Activated naive CD4-positive, alpha-beta T cell treated with anti-CD3 and anti-CD28 coated beads, Interleukin-2, amount 50 U/mL, for 24 hours (primary cell): Measurements from ENCODE around the gene COL4A6.
"Not testable (repeated sequence)": the region's sequence is repeated elsewhere in the genome, so short reads cannot be mapped to it uniquely, and the experiment has no call there.

Experiments used
- H3K27ac Mint-ChIP-seq: one replicate; pipeline ENCODE4 v1.8.0; 2021; ENCODE audit warnings: mild to moderate bottlenecking, mixed read lengths
- H3K27me3 Mint-ChIP-seq: one replicate; pipeline ENCODE4 v1.8.0; 2021; ENCODE audit warnings: mixed read lengths
- H3K36me3 Mint-ChIP-seq: one replicate; pipeline ENCODE4 v1.8.0; 2021; ENCODE audit warnings: mixed read lengths
- H3K4me1 Mint-ChIP-seq: one replicate; pipeline ENCODE4 v1.8.0; 2021; ENCODE audit warnings: mixed read lengths
- H3K4me3 Mint-ChIP-seq: one replicate; pipeline ENCODE4 v1.8.0; 2021; ENCODE audit warnings: mild to moderate bottlenecking, mixed read lengths
- H3K9me3 Mint-ChIP-seq: one replicate; pipeline ENCODE4 v1.8.0; 2021; ENCODE audit warnings: mixed read lengths

COL4A6 gene

DNA sequence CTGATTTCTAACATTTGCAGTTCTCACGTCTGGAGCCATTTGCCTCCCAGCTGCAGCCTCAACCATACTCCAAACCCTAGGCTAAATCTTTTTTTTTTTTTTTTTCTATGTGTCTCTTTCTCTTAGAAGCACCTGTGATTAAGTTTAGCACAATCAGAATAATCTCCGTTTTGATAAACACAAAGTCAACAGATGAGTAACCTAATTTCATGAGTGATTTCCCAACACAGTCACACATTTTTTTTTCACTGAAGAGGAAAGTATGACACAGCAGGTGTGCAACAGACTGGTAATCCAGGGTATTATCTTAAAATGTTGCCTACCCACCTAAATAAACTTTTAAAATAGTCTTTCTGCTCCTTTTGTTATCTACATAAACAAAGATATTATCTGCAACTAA is 62.6 kb downstream of the COL4A6 start:
- not testable (repeated sequence) for H3K9me3 Mint-ChIP-seq, H3K4me3 Mint-ChIP-seq, H3K27ac Mint-ChIP-seq, H3K36me3 Mint-ChIP-seq, H3K27me3 Mint-ChIP-seq, H3K4me1 Mint-ChIP-seq

DNA sequence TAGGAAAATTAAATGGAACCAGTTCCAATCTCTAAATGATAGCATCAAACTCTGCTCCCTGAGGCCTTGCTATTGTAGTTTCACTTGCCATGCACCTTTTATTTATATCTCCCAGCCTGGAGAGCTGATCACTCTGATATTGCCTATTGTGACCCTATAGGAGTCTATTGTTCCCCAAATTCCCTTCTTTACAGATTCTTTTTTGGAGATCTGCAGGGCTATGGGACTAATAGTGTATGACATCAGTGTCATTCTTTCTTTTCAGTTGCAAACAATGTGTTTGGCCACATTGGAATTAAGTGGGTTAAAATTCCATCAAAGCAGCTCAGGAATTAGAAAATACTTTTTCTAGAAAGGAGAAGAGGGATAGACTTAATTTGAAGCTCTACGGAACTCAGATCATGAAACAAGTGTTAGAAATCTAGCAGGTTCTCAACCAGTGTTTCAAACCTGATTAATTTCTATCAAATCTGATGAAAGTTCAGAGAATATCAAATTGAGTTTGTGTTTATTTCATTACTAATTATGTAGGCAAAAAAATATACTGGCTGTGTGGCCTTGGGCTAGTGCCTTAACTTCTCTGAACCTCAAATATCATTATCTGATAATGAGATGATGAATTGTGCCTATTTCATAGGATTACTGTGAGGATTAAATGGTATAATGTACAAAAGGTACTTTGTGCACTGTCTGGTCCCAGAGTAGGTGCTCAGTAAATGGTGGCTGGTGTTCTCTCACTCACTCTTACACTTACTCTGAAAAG is 71.4 kb downstream of the COL4A6 start:
- no peaks in the 10 kb centered on the region for H3K4me1 Mint-ChIP-seq
- no peaks in the 10 kb centered on the region for H3K9me3 Mint-ChIP-seq
- no peak overlapping the region for H3K4me3 Mint-ChIP-seq
- no peaks in the 10 kb centered on the region for H3K36me3 Mint-ChIP-seq
- H3K27ac Mint-ChIP-seq = no peak overlapping the region
- H3K27me3 Mint-ChIP-seq = no peaks in the 10 kb centered on the region

DNA sequence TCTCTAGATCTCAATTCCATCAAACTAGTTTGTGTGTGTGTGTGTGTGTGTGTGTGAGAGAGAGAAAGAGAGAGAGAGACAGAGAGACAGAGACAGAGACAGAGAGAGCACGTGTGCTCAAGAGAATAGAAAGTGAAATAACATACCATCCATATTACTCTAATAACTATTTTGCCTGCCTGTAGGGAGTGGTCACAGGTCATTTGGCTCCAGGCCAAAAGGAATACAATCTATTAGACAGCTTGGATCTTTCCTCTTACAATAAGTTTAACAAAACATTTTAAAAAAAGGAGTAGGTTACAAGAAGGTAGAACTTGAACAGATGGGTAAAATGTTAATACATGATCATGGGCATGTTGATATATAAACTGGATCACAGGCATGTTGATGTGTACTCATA is 76.2 kb downstream of the COL4A6 start:
- no peak overlapping the region for H3K4me3 Mint-ChIP-seq
- H3K36me3 Mint-ChIP-seq = no peaks in the 10 kb centered on the region
- H3K27me3 Mint-ChIP-seq = no peaks in the 10 kb centered on the region
- H3K9me3 Mint-ChIP-seq = no peaks in the 10 kb centered on the region
- H3K27ac Mint-ChIP-seq = no peak overlapping the region
- H3K4me1 Mint-ChIP-seq = no peaks in the 10 kb centered on the region

DNA sequence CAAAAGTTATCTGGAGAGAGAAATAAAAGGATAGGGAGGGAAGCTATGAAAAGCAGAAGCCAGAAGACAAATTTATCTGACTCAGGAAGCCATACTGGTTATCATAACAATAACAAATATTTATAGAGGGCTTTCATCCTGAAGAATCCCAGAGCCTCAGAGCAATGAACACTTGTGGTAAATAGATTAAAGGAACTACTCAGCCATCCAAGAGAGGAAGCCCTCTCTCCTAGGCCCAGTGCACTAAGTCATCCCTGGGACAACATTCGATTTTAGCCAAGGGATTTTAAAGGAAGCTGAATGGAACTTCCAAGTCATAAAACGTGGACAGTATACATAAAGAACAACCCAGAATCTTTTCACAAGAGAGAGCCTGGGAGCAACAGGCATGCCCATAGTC is 76.9 kb downstream of the COL4A6 start:
- H3K27ac Mint-ChIP-seq = no peak overlapping the region
- H3K4me3 Mint-ChIP-seq = no peak overlapping the region
- H3K36me3 Mint-ChIP-seq = no peaks in the 10 kb centered on the region
- H3K27me3 Mint-ChIP-seq = no peaks in the 10 kb centered on the region
- no peaks in the 10 kb centered on the region for H3K9me3 Mint-ChIP-seq
- H3K4me1 Mint-ChIP-seq = no peaks in the 10 kb centered on the region

DNA sequence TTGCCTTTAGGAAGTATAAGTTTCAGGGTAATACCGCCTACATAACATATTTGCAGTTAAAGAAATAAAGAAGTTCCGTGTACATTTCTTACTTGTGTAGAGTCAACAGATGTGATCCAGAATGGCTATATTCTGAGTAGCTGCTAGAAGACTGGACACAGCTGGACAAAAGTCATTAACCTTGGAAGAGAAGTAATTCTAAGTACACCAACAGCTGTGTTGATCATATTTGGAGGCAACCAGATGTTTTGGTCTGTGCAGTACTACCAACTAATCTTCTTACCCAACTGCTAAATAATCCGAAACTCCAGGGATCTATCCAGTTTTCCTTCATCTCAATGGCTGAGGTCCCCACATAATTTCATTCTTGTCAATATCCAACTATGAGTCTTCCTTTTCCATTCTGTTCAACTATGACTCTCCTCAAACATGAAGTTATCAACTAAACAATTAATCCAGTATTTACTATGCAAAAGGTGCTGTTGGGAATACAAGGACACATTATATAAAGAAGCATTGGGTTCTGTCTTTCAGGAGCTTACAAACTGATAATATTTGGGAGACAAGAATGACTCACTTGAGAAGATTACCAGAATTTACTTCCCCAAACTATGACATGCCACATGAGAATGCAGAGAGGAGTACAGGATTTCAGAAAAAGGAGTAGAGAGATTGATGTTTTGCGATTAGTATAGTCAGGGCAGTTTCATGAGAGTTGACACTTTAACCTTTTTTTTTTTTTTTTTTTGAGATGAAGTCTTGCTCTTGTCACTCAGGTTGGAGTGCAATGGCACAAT is 78.2 kb downstream of the COL4A6 start:
- no peaks in the 10 kb centered on the region for H3K9me3 Mint-ChIP-seq
- H3K4me1 Mint-ChIP-seq = no peaks in the 10 kb centered on the region
- H3K4me3 Mint-ChIP-seq = no peak overlapping the region
- no peak overlapping the region for H3K27ac Mint-ChIP-seq
- no peaks in the 10 kb centered on the region for H3K27me3 Mint-ChIP-seq
- no peaks in the 10 kb centered on the region for H3K36me3 Mint-ChIP-seq

DNA sequence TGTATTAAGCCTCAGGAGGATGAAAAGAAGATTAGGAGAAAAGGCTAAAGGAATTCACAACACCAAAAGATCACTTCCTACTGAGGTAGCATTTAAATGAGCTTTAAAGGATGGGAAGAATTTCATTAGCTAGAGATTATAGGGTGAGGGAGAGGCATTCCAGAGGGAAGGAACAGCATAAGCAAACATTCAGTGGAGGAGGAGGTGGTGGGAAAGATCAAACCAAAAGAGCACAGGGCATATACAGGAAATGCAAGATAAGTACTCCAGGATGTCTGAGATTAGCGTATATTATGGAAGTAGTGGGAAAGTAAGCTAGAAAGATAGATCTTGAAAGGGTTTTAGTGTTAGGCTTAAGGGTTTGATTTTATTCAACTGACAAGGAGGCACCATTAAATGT is 84.8 kb downstream of the COL4A6 start:
- H3K4me3 Mint-ChIP-seq = no peak overlapping the region
- no peaks in the 10 kb centered on the region for H3K27me3 Mint-ChIP-seq
- no peaks in the 10 kb centered on the region for H3K4me1 Mint-ChIP-seq
- H3K9me3 Mint-ChIP-seq = no peaks in the 10 kb centered on the region
- no peak overlapping the region for H3K27ac Mint-ChIP-seq
- no peaks in the 10 kb centered on the region for H3K36me3 Mint-ChIP-seq

DNA sequence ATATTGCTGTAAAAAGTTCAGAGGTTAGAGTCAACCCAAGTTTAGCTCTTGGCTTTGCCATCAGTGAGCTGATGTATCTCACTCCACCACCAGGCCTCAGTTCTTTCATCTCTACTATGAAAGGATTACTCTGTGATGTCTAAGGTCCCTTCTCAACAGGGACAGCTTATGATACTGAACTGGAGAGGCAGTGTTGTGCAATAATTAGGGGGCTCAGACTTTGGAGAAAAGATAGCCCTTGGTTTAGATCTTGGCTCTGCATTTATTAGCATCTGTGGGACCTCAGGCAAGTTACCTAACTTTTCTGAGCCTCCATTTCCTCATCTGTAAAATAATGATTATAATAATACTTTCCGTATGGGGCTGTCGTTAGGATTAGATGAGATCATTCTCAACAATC is 89.0 kb downstream of the COL4A6 start:
- no peak overlapping the region for H3K27ac Mint-ChIP-seq
- H3K4me1 Mint-ChIP-seq = no peaks in the 10 kb centered on the region
- no peaks in the 10 kb centered on the region for H3K36me3 Mint-ChIP-seq
- H3K9me3 Mint-ChIP-seq = no peaks in the 10 kb centered on the region
- H3K4me3 Mint-ChIP-seq = no peak overlapping the region
- H3K27me3 Mint-ChIP-seq = no peaks in the 10 kb centered on the region

DNA sequence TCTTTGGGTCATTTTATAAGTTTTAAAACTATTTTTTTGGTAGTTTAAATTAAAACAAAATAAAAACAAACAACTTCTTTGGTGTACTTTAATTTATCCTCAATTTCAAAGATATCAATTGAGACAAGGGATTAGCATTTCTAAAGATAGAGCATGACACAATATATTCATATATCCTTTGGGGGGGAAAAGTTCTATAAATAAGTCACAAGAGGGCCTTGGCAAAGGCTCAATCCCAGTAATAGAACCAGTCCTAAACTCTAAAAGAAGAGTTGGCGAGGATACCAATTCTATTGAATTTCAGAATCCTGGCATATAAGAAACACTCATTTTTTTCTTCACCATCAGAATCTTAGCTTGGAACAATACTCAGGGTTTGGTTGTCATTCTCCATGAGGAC is 89.7 kb downstream of the COL4A6 start:
- Mint-ChIP-seq H3K27me3 (no peaks in the 10 kb centered on the region), H3K9me3 (no peaks in the 10 kb centered on the region), H3K4me1 (no peaks in the 10 kb centered on the region), H3K27ac (no peak overlapping the region), H3K36me3 (no peaks in the 10 kb centered on the region), H3K4me3 (no peak overlapping the region)

DNA sequence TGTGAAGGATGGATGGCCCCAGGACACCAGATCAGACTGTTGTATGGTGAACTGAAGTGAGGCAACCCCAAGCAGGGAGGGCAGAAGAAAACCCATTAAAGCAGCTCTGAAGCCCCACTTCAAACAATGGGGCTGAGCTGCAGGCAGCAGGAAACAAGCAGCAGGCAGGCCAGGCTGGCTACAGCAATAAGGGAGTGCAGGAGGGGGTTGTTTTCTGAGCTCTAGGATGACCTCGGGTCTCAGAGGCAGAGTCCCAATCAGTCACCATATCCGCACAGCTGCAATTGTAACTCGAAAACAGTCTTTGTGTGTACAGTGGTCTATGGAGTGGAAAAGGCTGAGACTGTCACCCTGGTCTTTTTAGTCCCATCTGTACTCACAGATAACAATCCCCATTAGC is 90.4 kb downstream of the COL4A6 start:
- Mint-ChIP-seq H3K27ac (no peak overlapping the region), H3K27me3 (no peaks in the 10 kb centered on the region), H3K36me3 (no peaks in the 10 kb centered on the region), H3K4me1 (no peaks in the 10 kb centered on the region), H3K4me3 (no peak overlapping the region), H3K9me3 (no peaks in the 10 kb centered on the region)

DNA sequence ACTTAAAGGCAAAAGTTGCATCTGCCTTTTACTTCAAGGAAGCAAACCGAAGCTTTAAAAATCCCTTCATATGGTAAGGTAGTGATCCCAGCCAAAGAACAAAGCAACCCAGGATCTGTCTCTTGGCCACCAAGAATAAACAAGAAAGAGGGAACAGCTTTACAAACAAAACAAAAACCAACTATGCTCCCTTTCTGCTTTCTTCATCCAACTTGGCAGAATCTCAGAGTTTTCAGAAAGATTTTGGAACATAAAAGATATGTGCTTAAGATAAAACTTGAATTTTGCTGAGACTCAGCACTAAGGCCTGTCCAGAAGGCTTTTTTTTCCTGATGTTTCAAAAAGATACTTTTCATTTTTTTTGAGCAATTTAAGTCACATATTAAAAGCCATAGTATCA is 94.0 kb downstream of the COL4A6 start:
- Mint-ChIP-seq H3K4me1 (no peaks in the 10 kb centered on the region), H3K4me3 (no peak overlapping the region), H3K27ac (no peak overlapping the region), H3K27me3 (no peaks in the 10 kb centered on the region), H3K9me3 (no peaks in the 10 kb centered on the region), H3K36me3 (no peaks in the 10 kb centered on the region)

DNA sequence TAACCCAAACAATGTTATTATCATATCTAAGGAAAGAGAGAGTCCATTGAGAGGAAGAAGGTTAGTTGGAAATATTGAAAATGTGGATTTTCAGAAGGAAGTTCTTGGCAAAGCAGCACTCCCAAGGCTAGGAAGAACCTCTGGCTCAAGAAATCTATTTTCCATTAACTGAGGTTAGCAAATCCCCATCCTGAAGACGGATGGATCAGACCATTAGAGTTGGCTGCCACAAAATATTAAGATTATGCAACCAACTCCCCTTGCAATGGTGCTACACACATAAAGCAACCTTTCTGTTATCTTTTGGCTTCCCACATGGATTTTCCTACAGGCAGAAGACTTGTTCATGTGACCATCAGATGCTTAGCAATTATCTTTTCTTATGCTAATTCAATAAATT is 96.3 kb downstream of the COL4A6 start:
- no peaks in the 10 kb centered on the region for H3K4me1 Mint-ChIP-seq
- H3K9me3 Mint-ChIP-seq = no peaks in the 10 kb centered on the region
- no peaks in the 10 kb centered on the region for H3K36me3 Mint-ChIP-seq
- no peaks in the 10 kb centered on the region for H3K27me3 Mint-ChIP-seq
- no peak overlapping the region for H3K27ac Mint-ChIP-seq
- no peak overlapping the region for H3K4me3 Mint-ChIP-seq

DNA sequence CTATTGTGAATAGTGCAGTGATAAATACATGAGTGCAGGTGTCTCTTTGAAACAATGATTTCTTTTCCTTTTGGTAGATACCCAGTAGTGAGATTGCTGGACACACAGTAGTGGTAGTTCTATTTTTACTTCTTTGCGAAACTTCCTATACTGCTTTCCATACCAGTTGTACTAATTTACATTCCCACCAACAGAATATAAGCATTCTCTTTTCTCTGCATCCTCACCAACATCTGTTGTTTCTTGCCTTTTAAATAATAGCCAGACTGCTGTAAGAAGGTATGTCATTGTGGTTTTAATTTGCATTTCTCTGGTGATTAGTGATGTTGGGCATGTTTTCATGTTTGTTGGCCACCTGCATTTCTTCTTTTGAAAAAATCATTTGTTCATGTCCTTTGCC is 105.9 kb downstream of the COL4A6 start:
- H3K4me3 Mint-ChIP-seq = no peak overlapping the region
- H3K27me3 Mint-ChIP-seq = no peaks in the 10 kb centered on the region
- H3K9me3 Mint-ChIP-seq = no peaks in the 10 kb centered on the region
- no peaks in the 10 kb centered on the region for H3K36me3 Mint-ChIP-seq
- no peak overlapping the region for H3K27ac Mint-ChIP-seq
- H3K4me1 Mint-ChIP-seq = no peaks in the 10 kb centered on the region

DNA sequence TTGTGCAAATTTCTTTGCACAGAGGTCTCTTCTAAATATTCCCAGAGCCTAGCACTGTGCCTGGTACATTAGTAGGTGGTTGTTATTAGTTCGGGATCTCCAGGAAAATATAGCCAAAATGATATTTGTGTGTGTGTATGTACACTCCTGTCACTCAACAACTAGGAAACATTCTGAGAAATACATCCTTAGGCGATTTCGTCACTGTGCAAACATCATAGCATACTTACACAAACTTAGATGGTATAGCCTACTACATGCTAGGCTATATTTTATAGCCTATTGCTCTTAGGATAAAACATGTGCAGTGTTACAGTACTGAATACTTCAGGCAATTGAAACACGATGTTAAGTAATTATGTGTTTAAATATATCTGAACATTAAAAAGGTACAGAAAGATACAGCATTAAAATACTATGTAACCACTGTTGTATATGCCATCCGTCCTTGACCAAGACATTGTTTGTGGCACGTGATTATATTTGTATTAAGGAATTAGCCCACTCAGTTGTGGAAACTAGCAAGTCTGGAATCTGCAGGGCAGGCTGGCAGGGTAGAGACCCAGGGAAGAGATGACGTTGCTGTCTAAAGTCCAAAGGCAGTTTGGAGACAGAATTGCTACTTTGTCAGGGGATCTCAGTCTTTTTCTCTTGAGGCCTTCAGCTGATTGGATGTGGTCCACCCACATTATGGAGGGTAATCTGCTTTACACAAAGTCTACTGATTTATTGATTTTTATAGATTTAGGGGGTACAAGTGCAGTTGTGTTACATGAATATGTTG is 106.9 kb downstream of the COL4A6 start:
- no peak overlapping the region for H3K27ac Mint-ChIP-seq

DNA sequence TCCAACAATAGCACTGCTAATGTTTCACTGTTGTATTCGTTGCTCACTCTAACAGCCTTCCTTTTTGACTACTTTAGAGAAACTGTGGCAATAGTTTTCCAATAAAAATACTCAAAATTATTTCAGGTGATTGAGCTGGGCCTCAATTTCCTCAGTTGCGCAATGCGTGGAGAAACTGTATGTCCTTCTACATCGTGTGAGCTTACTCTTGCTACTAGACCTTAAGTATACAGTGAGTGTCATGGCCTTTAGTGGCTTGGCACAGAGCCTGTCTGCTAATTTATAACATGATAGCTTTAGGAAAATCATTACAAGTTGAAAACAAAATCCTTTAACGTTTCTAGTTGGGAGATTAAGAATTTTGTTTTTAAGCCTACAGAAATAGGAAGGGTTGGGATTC is 114.5 kb downstream of the COL4A6 start:
- no peaks in the 10 kb centered on the region for H3K4me1 Mint-ChIP-seq
- no peaks in the 10 kb centered on the region for H3K36me3 Mint-ChIP-seq
- no peaks in the 10 kb centered on the region for H3K27me3 Mint-ChIP-seq
- H3K4me3 Mint-ChIP-seq = no peak overlapping the region
- no peaks in the 10 kb centered on the region for H3K9me3 Mint-ChIP-seq
- no peak overlapping the region for H3K27ac Mint-ChIP-seq

More for the DNA sequence above, 106.9 kb downstream of the COL4A6 start:
- no peaks in the 10 kb centered on the region for H3K9me3 Mint-ChIP-seq
- H3K4me3 Mint-ChIP-seq = no peak overlapping the region
- H3K27me3 Mint-ChIP-seq = no peaks in the 10 kb centered on the region
- no peaks in the 10 kb centered on the region for H3K36me3 Mint-ChIP-seq
- no peaks in the 10 kb centered on the region for H3K4me1 Mint-ChIP-seq

DNA sequence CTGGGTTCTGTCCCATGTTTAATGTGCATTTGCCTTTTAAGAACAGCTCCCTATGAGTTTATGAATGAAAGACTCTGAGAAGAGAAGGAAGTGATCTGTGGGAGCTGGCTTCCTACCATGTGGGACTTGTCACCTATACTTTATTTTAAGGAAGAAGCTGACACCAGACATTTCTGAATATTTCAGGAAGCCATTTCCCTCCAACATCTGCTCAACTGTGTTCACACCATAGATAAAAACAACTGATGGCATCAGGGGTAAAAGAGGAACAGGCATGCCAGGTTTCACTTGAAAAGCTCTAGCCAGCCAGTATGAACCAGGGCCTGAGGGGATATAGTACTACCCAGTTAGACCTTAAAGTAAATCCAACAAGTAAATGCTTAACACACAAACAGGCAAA is 116.0 kb downstream of the COL4A6 start:
- Mint-ChIP-seq H3K9me3 (no peaks in the 10 kb centered on the region), H3K4me1 (no peaks in the 10 kb centered on the region), H3K27ac (no peak overlapping the region), H3K36me3 (no peaks in the 10 kb centered on the region), H3K4me3 (no peak overlapping the region), H3K27me3 (no peaks in the 10 kb centered on the region)

DNA sequence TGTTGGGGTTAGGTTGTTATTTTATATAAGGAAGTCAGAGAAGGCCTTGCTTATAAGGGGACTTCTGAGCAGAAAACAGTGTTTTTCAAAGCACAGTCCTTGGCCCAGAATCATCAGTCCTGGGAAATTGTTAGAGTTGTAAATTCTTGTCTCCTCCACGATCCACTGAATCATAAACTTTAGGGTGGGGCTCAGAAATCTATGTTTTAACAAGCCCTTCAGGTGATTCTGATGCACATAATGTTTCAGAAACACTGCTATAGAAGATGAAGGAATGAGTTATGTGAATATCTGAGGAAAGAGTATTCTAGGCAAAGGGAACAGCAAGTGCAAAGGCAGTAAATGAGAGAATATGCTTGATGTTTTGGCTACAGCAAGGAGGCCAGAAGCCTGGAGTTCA is 121.8 kb downstream of the COL4A6 start:
- Mint-ChIP-seq H3K27me3 (peaks cover 2% of the 10 kb centered on the region), H3K4me3 (no peak overlapping the region), H3K4me1 (no peaks in the 10 kb centered on the region), H3K9me3 (peaks cover 5% of the 10 kb centered on the region), H3K36me3 (no peaks in the 10 kb centered on the region), H3K27ac (no peak overlapping the region)
